Measurements from ENCODE around the gene FIG4. TPM values are rescaled to one million over a fixed set of nuclear protein-coding genes. Genes with fewer than 3 reads are reported as not detected.

The FIG4 gene
- total and polyA plus RNA-seq, 2 of the 13 experiments (the other 11 are each of a cell fraction or from before 2014, with no cell fraction given): 5.5 to 7.9 TPM

GRCh38 chr6:109714611-109715010 lies 23.5 kb downstream of the FIG4 start:
- POLR2A ChIA-PET: no interaction called here
- no peak overlapping the region for H3K27ac ChIP-seq (ENCODE audit: extremely low read length, insufficient read depth, low read length)
- in situ Hi-C loops (cut with HindIII; ENCODE audit: extremely low pct_ligation_motif_present, low pct_unique_long_range_greater_than_20kb): loop anchor here (5.0 kb wide), 1 partner anchor 318 kb away; no protein-coding TSS in a partner anchor
- H3K4me2 ChIP-seq (ENCODE audit: low read depth, low read length): no peak overlapping the region
- BruUV-seq (replicated peaks): no TSS peak
- FAIRE-seq (no peak), DNase-seq (ENCODE audit: low spot score) (no peak), ATAC-seq (no peak)
- no peaks in the 10 kb centered on the region for H3K27me3 ChIP-seq (ENCODE audit: control insufficient read depth in 1 of 2, insufficient read depth in 2 of 2, low read length in 2 of 2)
- TF ChIP-seq ZNF292 (CRISPR knock-in tag; IDR thresholded peaks at IDR 0.05; ENCODE audit: borderline replicate concordance, low read depth): no peak
- no peak for TF ChIP-seq AHR (CRISPR knock-in tag; IDR thresholded peaks at IDR 0.05)
- TF ChIP-seq ZNF296 (CRISPR knock-in tag; conservative IDR thresholded peaks at IDR 0.05): no peak
- no peak for TF ChIP-seq MTA1 (CRISPR knock-in tag; IDR thresholded peaks at IDR 0.05; ENCODE audit: borderline replicate concordance)
- TF ChIP-seq ATRX (CRISPR knock-in tag; IDR thresholded peaks at IDR 0.05; ENCODE audit: borderline replicate concordance): no peak
- no peak for TF ChIP-seq ZSCAN22 (CRISPR knock-in tag; IDR thresholded peaks at IDR 0.05)
- no peak for TF ChIP-seq USF2 (IDR thresholded peaks at IDR 0.05; ENCODE audit: low read depth, low read length)
- no peak for TF ChIP-seq USF2 (CRISPR knock-in tag; IDR thresholded peaks at IDR 0.05; ENCODE audit: borderline replicate concordance)
- no peak for TF ChIP-seq ZNF446 (CRISPR knock-in tag; IDR thresholded peaks at IDR 0.05)
- CTCF ChIA-PET (ENCODE audit: low intra/inter-chr PET ratio, low total read pairs): no interaction called here
- no peak overlapping the region for H3K4me3 ChIP-seq (replicated peaks in 1 of 3; ENCODE audit: insufficient read depth in 1 of 3, low read depth in 2 of 3, low read length in 3 of 3)
- WGBS (ENCODE audit: low lambda C conversion rate): 100% methylated on average over 1 of the region's 1 CpG
- H2AFZ ChIP-seq (ENCODE audit: low read length): no peak overlapping the region
- no peaks in the 10 kb centered on the region for H3K79me2 ChIP-seq (ENCODE audit: insufficient read depth, low read length)
- intact Hi-C loops (cut with micrococcal nuclease; ENCODE audit: unreplicated experiment): no loop called here
- H4K20me1 ChIP-seq (ENCODE audit: insufficient read depth, low read length): no peaks in the 10 kb centered on the region
- no peak overlapping the region for H3K9ac ChIP-seq (ENCODE audit: insufficient read depth, low read depth, low read length)
- no peaks in the 10 kb centered on the region for H3K4me1 ChIP-seq (ENCODE audit: insufficient read depth, low read length)
- H3K36me3 ChIP-seq (replicated peaks in 1 of 2; ENCODE audit: control insufficient read depth in 1 of 2, insufficient read depth in 2 of 2, low read length in 2 of 2): no peaks in the 10 kb centered on the region
- no peaks in the 10 kb centered on the region for H3K9me3 ChIP-seq (ENCODE audit: low read length)

Measured in HepG2 (cell line).